HG02798 (cell line): ENCODE measurements around the gene KCND2.
A peak's percentile ranks its signal among the peaks of the same experiment; 100 is the strongest.

Experiments
- ATAC-seq: cut with Tn5 transposase; IDR thresholded peaks from one replicate; pipeline ENCODE4 v1.9.1; 2021; ENCODE audit warnings: mild to moderate bottlenecking; ENCODE audit not compliant: unreplicated experiment, poor library complexity

Gene KCND2

DNA sequence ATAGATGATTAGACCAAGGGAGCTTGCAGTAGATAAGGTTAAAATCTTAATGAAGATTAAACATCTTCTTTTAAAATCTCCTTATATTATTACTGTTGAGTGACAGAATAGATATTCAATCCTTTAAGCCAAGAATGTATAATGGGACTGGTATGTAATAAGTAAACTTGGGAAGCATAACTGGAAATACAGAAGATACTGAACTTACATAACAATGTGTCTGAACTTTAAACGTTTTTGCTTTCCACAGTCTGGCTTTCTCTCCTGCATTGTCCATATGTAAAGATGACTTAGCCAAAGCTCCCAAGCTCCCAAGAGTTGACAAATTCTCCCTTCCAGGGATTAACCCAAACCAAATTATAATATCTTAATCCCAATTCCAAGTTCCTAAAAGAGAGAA, 129.8 kb downstream of the KCND2 start:
- ATAC-seq: no peak

DNA sequence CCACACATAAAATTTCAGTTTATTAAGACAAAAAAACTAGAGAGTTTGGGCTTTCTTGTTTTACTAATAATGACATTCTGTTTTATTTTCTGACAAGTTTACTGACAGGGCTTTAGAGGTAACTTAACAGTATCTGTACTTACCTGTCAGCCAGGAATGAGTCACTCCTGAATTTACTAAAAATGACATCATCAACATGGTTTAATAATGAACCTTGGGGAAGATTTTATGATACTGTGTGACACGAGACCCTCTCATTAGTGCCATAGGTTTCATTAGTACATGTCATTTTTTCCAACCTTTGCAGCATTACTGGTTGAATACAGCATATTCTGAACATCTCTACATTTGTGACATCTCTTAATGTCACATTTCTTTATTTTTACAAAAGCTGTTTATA, 131.1 kb downstream of the KCND2 start:
- peak; percentile 57 for ATAC-seq

DNA sequence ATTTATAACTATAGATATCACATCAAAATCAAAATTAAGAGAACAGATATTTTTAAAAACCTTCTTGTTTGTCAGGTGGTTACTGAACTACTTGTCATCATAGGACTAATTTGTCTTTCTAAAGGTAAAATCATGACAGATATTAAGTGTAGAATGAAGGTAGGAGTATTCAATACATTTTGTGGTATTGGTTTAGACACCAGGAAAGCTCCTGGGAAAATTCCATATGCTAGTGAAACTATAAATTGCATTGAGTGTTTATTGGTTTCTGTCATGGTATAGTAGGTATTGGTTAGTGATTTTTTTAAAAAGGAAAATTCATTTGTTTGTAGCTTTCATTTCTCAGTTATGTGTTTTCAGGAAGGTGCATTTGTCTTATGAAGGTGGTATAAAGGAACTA, 132.7 kb downstream of the KCND2 start:
- ATAC-seq: no peak

DNA sequence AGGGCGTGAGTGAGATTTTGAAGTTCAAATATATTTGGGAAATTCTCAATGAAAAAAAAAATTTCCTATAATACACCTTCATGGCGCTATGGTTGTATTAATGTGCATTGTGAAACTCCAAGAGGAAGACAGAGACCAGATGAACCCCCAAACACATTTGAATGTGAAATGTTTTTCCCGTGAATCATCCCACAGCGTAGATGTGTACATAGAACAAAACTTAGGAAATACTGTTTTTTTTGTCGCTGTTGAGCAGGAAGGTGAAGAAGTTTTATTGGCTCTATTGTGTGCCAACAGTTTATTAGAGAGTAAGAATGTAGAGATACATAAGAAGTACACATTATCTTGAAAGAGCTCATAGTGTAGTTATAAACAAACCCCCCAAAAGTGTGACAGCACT, 134.0 kb downstream of the KCND2 start:
- ATAC-seq: no peak

DNA sequence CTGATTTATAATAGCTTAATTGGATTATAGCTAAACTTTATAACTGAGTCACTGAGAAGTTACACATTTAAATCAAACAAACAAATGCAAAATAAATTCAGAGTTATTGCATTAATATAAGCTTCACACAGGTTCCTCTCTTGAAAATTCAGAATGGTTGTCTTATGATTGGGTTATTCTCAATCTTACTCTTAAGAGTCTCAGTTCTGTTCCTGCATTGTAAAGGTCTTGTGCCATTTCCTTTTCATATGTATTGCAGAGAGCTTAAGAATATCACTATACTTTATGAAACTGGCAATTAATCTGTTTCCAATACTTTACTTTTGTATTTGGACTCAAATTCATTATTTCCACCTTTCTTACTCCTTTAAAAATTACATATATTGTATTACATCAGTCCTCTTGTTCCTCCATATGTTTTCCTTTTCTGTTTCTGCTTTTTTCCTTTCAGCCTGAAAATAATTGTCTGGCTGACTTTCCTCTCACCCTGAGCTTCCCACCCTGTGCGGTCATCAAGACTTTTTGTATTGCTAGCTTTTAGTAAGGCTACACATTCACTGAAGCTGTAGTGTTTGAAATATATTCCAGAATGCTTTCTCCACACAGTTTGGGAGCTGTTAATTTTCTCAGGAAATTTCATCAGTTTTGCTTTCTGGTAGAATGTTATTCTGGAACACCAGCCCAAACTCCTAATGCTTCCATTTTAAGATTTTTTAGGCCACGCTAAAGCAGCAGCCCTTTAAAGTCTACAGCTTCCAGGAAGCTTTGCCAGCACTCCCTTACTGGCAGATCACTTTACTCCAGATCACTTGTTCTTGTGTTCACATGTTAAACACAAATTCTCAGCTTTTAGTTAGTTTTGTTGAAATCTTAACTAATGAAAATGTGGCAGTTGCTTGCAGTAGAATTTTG, 139.4 kb downstream of the KCND2 start:
- ATAC-seq: peak; percentile 80

DNA sequence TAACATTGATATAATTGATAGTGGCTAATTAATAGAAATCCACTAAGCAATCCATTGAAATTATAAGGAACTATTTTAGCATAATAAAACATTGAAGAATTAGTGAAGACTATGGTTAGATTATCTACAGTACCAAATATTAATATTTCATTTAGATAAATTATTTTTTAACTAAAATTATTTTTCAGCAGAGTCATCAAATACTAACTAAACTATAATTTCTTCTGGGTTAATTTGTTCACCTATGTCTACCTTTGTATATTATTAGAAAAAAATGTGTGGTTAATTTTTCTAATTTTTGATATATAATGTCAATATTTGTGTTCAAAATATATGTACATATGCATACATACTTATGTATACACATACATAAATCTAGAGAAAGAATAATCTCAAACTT, 140.2 kb downstream of the KCND2 start:
- ATAC-seq: no peak

DNA sequence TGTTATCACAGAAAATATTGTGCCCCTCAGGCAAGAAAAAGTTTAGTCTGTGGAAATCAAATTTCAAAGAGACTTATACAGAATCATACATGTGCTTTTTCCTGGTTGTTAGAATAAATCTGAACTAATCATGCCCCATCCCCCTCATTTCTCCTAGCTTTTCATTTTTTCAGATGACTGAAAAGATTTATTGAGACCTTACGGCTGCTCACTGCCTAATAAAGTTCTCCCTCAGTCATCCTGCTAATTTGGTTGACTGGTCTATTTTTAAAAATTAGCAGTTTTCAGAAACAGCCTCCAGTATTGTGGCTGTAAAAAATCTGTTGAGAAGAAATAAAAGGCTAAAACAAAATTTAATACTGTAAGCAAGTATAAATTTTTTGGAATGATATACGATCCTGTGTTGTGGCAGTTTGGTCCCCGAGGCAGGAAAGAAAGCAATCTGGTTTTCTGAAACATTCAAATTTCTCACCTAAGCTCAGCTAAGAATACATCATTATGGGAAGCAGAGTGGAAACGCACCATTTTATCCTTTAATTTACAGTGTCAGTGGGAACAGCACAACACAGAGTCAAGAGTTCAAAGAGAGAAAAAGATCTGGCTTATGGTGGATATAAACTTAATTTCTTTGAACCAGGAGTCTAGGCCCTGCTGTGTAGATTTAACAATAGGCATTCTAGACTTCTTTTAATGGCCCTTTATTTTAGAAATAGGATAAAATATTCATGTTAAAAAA, 144.4 kb downstream of the KCND2 start:
- ATAC-seq: no peak

DNA sequence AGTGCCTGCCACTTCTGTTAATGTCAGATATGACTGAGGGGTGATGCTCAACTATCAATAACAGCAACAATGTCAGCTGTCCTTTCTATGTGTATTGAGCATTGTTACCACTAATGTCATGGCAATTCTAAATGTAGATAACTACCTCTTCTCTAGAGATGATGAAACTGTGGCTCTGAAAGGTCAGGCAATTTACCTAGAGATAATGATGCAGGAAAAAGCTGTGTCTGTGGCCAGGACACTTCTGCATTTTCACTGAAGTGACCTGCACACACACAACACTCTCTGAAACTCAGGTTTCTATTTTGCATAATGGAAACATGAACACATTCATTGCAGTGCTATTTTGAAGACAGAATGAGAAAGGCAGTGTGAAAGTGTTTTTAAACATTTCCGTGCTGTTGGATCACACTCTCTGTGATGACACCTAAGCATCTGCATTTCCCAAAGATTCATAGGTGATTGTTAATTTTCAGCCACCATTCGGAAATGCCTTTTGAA, 148.2 kb downstream of the KCND2 start:
- peak; percentile 97 for ATAC-seq

DNA sequence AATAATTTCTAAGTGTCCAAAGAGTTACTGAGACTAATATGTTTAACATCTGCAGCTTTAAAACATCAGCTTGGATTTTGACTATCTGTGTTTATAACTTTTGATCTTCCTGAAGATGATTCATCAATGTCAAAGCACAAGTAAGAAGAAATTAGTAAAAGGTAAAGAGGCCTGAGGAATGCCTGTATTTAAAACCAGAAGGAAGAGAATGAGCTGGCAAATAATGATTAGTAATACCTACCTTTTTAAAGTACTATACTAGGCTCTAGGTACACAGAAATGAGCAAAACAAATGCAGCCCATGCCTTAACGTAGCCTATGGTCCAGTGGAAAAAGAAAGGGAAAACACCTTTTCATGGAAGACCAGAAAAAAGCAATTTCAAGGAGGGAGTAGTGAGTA, 158.0 kb downstream of the KCND2 start:
- ATAC-seq: no peak

DNA sequence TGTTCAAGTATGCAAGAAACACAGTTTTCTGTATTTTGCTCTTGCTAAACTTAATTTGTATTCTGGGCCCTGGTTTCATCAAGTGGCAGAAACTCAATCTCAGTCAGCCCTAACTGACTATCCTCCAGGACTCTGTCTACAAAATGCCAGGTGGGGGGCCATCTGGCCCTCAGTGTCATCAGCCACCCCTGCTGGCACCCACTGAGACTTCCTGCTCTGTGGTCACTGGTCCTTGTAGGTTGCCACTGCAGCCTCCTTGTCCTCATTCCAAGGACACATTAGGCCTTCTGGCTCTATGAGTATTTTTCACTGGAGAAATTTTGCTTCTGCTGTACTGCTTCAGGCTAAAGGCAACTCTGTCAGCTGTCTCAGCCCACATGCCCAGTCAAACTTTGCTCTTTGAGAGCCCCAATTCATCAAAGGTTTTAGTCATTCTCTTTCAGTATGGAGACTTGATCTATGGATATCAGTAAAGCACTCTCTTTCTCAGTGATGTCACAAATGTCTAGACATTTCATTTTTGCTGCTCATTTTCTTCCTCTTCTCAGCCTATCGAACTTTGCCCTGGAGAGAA, 163.6 kb downstream of the KCND2 start:
- peak; percentile 41 for ATAC-seq

DNA sequence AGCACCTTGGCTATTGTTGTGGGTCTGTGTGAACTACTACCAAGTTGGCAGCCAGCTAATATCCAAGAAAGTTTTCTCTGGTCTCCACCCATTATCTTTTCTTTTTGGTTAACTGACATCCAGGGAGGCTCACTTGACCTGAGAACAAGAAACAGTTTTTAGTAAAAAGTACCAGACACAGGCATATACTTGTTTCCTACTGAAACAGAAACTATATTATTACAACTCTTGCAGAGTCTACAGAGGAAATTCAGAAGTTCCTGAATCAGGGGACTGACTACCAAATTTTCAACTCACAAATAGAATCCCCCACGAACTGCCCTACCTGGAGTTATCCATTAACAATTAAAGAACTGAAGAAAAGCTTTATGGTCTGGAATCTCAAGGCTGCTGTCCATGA, 168.9 kb downstream of the KCND2 start:
- peak; percentile 93 for ATAC-seq

DNA sequence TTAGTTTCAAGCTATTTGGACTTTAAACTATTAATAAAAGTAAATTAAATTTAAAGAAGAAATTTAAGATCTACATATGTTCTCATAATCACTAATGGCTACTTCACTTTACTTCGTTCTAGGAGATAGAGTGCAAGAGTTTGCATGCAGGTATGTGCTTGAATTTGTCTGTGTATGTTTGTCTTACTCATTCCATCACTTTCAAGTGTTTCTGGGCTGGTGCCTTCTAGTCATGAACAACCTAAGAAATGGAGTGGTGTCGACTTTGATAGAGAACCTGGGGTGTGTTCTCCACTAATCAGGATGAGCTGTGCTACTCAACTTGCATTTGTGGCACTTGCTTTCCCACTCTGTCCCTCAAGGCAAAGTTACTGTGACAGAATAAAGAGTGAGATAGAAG, 169.9 kb downstream of the KCND2 start:
- ATAC-seq: peak; percentile 41

DNA sequence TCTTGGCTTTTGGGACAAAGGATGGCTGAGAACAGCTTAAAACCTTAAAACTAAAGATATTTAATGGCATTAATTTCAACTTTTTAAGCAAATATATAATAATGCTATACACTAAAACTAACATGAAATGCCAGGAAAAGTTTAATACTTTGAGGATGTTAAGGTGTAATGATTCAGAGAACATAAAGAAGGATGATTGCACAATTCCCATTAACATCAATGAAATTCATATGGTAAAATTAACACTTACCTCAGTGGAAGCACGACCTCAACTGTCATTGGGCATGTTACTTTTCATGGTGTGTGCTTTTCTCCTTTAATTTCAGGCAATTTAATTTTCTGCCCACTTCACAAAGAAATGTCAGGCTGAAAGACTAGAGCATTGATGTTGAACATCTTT, 171.7 kb downstream of the KCND2 start:
- no peak for ATAC-seq

DNA sequence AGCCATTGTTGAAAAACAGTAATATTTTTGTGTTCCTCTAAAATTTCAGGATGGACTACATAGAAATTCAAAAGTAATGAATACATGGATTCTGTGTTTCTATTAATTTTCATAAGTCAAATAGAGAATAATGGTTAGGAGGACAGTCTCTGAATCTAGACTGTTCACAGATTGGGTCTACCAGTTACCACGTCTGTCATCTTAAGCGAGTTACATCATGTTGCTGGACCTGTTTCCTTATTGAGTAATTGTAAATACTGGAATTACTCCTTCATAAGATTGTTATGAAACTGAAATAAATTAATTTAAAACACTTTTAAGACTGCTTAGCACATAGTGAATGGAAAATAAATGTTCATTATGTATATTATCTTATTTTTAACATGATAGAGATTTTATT, 172.3 kb downstream of the KCND2 start:
- ATAC-seq: no peak

DNA sequence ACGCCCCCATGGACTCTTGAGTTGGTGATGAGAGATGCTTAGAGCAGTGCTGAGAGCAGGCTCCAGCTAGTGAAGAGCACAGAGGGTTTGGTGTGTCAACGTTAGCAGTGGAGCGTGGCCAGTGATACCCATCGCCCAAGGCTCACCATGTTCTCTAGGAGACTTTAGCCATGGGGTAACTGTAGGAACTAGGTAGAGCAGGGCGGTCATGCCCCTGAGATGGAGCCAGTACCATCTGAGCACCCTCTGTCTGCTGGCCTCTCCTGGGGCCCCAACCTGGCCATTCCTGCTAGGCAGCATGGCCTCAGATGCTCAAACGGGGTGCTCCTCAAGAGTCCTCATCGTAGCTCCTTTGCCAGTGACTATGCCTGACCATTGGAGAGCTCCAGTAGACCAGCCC, 179.7 kb downstream of the KCND2 start:
- ATAC-seq: no peak

DNA sequence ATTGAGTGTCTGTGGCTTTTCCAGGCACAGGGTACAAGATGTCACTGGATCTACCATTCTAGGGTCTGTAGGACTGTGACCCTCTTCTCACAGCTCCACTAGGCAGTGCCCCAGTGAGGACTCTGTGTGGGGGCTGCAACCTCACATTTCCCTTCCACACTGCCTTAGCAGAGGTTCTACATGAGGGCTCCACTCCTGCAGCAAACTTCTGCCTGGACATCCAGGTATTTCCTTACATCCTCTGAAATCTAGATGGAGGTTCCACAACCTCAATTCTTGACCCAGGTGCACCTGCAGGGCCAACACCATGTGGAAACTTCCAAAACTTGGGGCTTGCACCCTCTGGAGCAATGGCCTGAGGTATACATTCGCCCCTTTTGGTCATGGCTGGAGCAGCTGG, 183.7 kb downstream of the KCND2 start:
- ATAC-seq: no peak

DNA sequence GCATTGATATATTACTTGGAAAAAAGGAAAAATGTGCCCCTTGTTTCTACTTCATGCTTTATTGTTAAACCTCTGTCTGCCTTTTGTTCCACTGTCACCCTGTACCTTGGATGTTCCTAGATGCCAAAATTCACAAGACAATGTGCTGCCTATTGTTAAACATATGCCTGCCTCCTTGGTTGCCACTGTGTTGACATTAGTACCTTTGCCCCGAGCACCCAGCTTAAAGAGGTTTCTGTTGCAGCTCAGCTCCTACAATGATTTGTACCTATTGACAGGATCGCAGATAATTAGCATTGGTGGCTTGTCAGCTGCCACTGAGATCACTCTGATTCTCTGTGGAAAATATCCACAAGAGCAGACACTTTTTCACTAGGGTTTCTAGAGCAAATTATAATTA, 188.0 kb downstream of the KCND2 start:
- no peak for ATAC-seq

DNA sequence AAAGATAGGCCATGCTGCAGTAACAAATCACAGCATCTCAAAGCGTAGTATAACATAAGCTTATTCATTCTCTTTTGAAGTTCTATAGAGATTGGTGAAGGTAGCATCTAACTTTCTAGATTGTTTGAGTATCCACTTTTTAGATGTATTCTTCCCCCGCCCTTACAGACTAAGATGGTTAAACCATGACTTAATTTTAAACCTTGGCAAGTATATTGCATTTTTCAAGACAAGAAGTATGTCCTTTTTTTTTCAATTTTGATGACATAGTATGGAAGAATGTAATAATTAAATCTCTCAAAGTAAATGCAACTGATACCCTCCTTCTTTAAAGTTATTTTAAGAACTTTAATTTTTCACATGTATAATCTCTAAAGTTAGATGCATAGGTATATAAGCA, 190.0 kb downstream of the KCND2 start:
- ATAC-seq: no peak

DNA sequence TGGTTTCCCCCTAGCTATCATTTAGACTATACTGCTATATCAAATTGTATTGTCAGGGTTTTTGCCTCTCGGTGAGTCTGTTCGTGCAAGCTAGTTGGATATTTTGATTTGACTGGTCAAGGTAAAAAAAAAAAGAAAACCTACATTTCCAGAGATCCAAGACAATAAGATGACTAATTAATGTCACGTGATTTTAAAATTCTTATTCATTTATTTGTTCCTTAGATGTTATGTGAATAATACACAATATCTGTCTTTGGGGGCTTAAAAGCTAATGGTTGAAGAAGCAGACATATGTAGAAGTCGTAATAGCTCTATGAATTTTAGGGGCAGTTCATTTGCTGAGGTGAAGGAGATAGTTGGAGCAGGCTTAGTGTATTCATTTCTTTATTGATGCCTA, 191.1 kb downstream of the KCND2 start:
- no peak for ATAC-seq

DNA sequence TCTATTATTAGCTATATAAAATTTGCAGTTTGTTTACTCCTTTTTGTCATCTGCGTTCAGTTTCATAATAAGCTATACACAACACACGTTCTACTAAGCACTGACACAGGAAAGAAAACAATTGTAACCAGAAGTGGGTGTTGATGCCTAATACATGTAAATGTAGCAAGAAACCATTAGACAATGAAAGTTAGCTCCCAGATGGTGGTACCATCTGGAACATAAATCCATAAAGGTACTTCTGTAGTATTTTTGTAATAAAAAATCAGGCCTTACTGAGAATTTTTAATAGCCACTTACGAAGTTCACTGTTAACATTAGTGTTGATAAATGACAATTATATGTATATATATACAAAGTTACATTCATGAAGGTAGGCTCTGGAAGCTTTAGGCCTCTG, 194.7 kb downstream of the KCND2 start:
- ATAC-seq: no peak

DNA sequence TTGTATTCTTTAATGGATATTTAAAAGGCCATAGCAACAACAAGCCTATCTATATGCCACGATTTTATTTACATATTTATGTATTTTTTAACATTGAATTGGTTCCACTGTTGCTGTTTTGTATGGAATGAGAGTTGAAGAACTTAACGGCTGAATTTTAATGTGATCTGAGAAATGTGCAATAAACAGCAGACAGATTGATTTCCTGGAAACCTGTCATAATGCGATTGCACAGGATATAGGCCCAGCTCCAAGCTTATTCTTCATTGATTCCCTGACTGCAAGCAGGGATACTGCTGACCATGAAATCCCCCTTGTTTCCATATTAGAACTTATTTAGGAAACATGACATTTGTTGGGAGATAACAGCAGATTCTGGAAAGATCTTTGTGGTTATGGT, 195.6 kb downstream of the KCND2 start:
- no peak for ATAC-seq
